Activated T-cell treated with anti-CD3 and anti-CD28 coated beads, Interleukin-2, amount 50 U/mL, for 72 hours (primary cell): ENCODE data around the gene PCDHA8. TPM values are rescaled to one million over a fixed set of nuclear protein-coding genes. Genes with fewer than 3 reads are reported as not detected.
A peak's percentile ranks its signal among the peaks of the same experiment; 100 is the strongest.
"Not testable (repeated sequence)": the region's sequence is repeated elsewhere in the genome, so short reads cannot be mapped to it uniquely, and the experiment has no call there.

ENCODE experiments used
- ATAC-seq, 2 donors: fragments of 150-1000 bp; cut with Tn5 transposase; replicated peaks in 1 of 2; 2 replicates each; pipeline ENCODE4 v1.10.0; 2021; ENCODE audit warnings: moderate library complexity in 2 of 2, mild to moderate bottlenecking in 1 of 2
- DNase-seq, 2 donors: peaks; one replicate each; pipeline ENCODE4 v3.0.0; 2021 to 2022; ENCODE audit warnings: mixed read lengths in 1 of 2
- H3K27ac Mint-ChIP-seq: one replicate; pipeline ENCODE4 v1.8.0; 2022; ENCODE audit warnings: mild to moderate bottlenecking, moderate library complexity, mixed read lengths
- H3K27me3 Mint-ChIP-seq: one replicate; pipeline ENCODE4 v1.8.0; 2022; ENCODE audit warnings: low read depth, mixed read lengths
- H3K36me3 Mint-ChIP-seq, 2 donors: one replicate each; pipeline ENCODE4 v1.8.0; 2022; ENCODE audit warnings: mixed read lengths in 2 of 2, mild to moderate bottlenecking in 1 of 2; ENCODE audit not compliant: insufficient read depth in 2 of 2
- H3K4me1 Mint-ChIP-seq: one replicate; pipeline ENCODE4 v1.8.0; 2022; ENCODE audit warnings: low read depth, mixed read lengths
- H3K4me3 Mint-ChIP-seq, 2 donors: one replicate each; pipeline ENCODE4 v1.8.0; 2022; ENCODE audit warnings: mild to moderate bottlenecking in 2 of 2, mixed read lengths in 2 of 2, moderate library complexity in 2 of 2
- H3K9me3 Mint-ChIP-seq, 2 donors: one replicate each; pipeline ENCODE4 v1.8.0; 2022; ENCODE audit warnings: mixed read lengths in 2 of 2
- total RNA-seq, 2 donors: library from RNA; stranded (reverse); gene quantifications; one replicate each; pipeline ENCODE4 v1.2.3, GENCODE V29; 2022

The PCDHA8 gene
- total RNA-seq, 2 donors from 2014 or later, result not detected

- H3K4me1 Mint-ChIP-seq, result no peaks in the 10 kb centered on the region
- peaks cover 2 to 11% of the 10 kb centered on the region in 2 donors for H3K36me3 Mint-ChIP-seq
- peaks cover 28% of the 10 kb centered on the region for H3K27me3 Mint-ChIP-seq
- no peak for DNase-seq
- H3K27ac Mint-ChIP-seq, result no peak overlapping the region
- H3K9me3 Mint-ChIP-seq, result peaks cover 0 to 2% of the 10 kb centered on the region in 2 donors
- no peak for ATAC-seq
- H3K4me3 Mint-ChIP-seq, result no peak overlapping the region
Observed at GRCh38 chr5:140870221-140871201, 29.5 kb downstream of the PCDHA8 start.

GRCh38 chr5:140875085-140876065 is 34.4 kb downstream of the PCDHA8 start, which contains the start of gene PCDHA12:
PCDHA12 (plus strand) TSS chr5:140875308; CDS start chr5:140875473, 165 bp downstream.
- ATAC-seq, result no peak
- Mint-ChIP-seq H3K4me3 (no peak within 1 kb of the TSS), H3K27me3 (peaks cover 24% of the 10 kb centered on the region), H3K36me3 (peaks cover 10 to 11% of the 10 kb centered on the region in 2 donors), H3K27ac (no peak within 1 kb of the TSS), H3K4me1 (no peaks in the 10 kb centered on the region), H3K9me3 (peaks cover 0 to 9% of the 10 kb centered on the region in 2 donors)
- no peak for DNase-seq

GRCh38 chr5:140876541-140877261 is 35.7 kb downstream of the PCDHA8 start:
- H3K27ac Mint-ChIP-seq, H3K4me3 Mint-ChIP-seq, ATAC-seq, H3K4me1 Mint-ChIP-seq, DNase-seq: not testable (repeated sequence)
- Mint-ChIP-seq H3K27me3 (peaks cover 31% of the 10 kb centered on the region), H3K36me3 (peaks cover 11 to 15% of the 10 kb centered on the region in 2 donors), H3K9me3 (peaks cover 3 to 12% of the 10 kb centered on the region in 2 donors)

- H3K36me3 Mint-ChIP-seq, result peaks cover 9 to 15% of the 10 kb centered on the region in 2 donors
- H3K9me3 Mint-ChIP-seq, result peaks cover 4 to 10% of the 10 kb centered on the region in 2 donors
- peaks cover 32% of the 10 kb centered on the region for H3K27me3 Mint-ChIP-seq
- no peak for DNase-seq
- no peak overlapping the region for H3K4me3 Mint-ChIP-seq
- no peaks in the 10 kb centered on the region for H3K4me1 Mint-ChIP-seq
- no peak overlapping the region for H3K27ac Mint-ChIP-seq
- ATAC-seq, result no peak
Observed at GRCh38 chr5:140877262-140877581, 36.2 kb downstream of the PCDHA8 start.

- Mint-ChIP-seq H3K27ac (peak within 1 kb of the TSS; percentile 39), H3K36me3 (peaks cover 6 to 11% of the 10 kb centered on the region in 2 donors), H3K4me3 (no peak within 1 kb of the TSS), H3K9me3 (peaks cover 4 to 9% of the 10 kb centered on the region in 2 donors), H3K27me3 (peaks cover 14% of the 10 kb centered on the region), H3K4me1 (no peaks in the 10 kb centered on the region)
- ATAC-seq (no peak), DNase-seq (no peak)
Observed at GRCh38 chr5:140881889-140882590, 41.1 kb downstream of the PCDHA8 start, which contains the start of gene PCDHA13. PCDHA13 (plus strand) TSS chr5:140882124; CDS start chr5:140882269, 145 bp downstream.

GRCh38 chr5:140882591-140882899 is 41.6 kb downstream of the PCDHA8 start:
- DNase-seq (no peak), ATAC-seq (no peak)
- H3K9me3 Mint-ChIP-seq, result peaks cover 4 to 9% of the 10 kb centered on the region in 2 donors
- H3K4me3 Mint-ChIP-seq, result no peak overlapping the region
- H3K36me3 Mint-ChIP-seq, result peaks cover 6 to 11% of the 10 kb centered on the region in 2 donors
- peaks cover 14% of the 10 kb centered on the region for H3K27me3 Mint-ChIP-seq
- no peaks in the 10 kb centered on the region for H3K4me1 Mint-ChIP-seq
- H3K27ac Mint-ChIP-seq, result no peak overlapping the region

GRCh38 chr5:140883373-140883772 is 42.4 kb downstream of the PCDHA8 start:
- H3K27me3 Mint-ChIP-seq, result peaks cover 14% of the 10 kb centered on the region
- H3K27ac Mint-ChIP-seq, result no peak overlapping the region
- no peak overlapping the region for H3K4me3 Mint-ChIP-seq
- no peaks in the 10 kb centered on the region for H3K4me1 Mint-ChIP-seq
- peaks cover 6 to 10% of the 10 kb centered on the region in 2 donors for H3K36me3 Mint-ChIP-seq
- DNase-seq (no peak), ATAC-seq (no peak)
- peaks cover 4 to 9% of the 10 kb centered on the region in 2 donors for H3K9me3 Mint-ChIP-seq

GRCh38 chr5:140883927-140884697 is 43.1 kb downstream of the PCDHA8 start:
- no peak overlapping the region for H3K4me3 Mint-ChIP-seq
- no peaks in the 10 kb centered on the region for H3K4me1 Mint-ChIP-seq
- H3K27ac Mint-ChIP-seq, result no peak overlapping the region
- peaks cover 6 to 8% of the 10 kb centered on the region in 2 donors for H3K36me3 Mint-ChIP-seq
- H3K27me3 Mint-ChIP-seq, result peaks cover 14% of the 10 kb centered on the region
- H3K9me3 Mint-ChIP-seq, result peaks cover 4 to 6% of the 10 kb centered on the region in 2 donors
- DNase-seq, result no peak
- ATAC-seq, result no peak

Other genes starting within 250 kb of the PCDHA8 start
- under 1 TPM in 1 of 2 donors, not detected in 1; 0.41 TPM for gene CD14, start 208.0 kb upstream of the PCDHA8 start, total RNA-seq
- 10 to 100 TPM; 31.8 to 35.0 TPM for gene TMCO6, start 201.7 kb upstream of the PCDHA8 start, total RNA-seq
- gene NDUFA2, start 193.6 kb upstream of the PCDHA8 start, total RNA-seq, result 10 to 100 TPM; 43.3 to 51.6 TPM
- 100 to 1,000 TPM; 121 to 129 TPM for gene IK, start 193.4 kb upstream of the PCDHA8 start, total RNA-seq
- 10 to 100 TPM; 24.3 to 30.2 TPM for gene WDR55, start 176.3 kb upstream of the PCDHA8 start, total RNA-seq
- 1 to 10 TPM; 3.7 to 4.6 TPM for gene DND1, start 167.6 kb upstream of the PCDHA8 start, total RNA-seq
- gene HARS1, start 149.8 kb upstream of the PCDHA8 start, total RNA-seq, result 10 to 100 TPM; 78.4 to 85.1 TPM
- gene HARS2, start 149.7 kb upstream of the PCDHA8 start, total RNA-seq, result 10 to 100 TPM; 31.2 to 31.3 TPM
- gene ZMAT2, start 140.7 kb upstream of the PCDHA8 start, total RNA-seq, result 10 to 100 TPM; 44.9 to 53.7 TPM
- not detected for gene PCDHA1, start 55.0 kb upstream of the PCDHA8 start, total RNA-seq
- gene PCDHA2, start 46.3 kb upstream of the PCDHA8 start, total RNA-seq, result not detected
- not detected for gene PCDHA3, start 40.1 kb upstream of the PCDHA8 start, total RNA-seq
- gene PCDHA4, start 34.1 kb upstream of the PCDHA8 start, total RNA-seq, result not detected
- gene PCDHA5, start 19.6 kb upstream of the PCDHA8 start, total RNA-seq, result not detected
- gene PCDHA6, start 13.2 kb upstream of the PCDHA8 start, total RNA-seq, result not detected
- not detected for gene PCDHA7, start 6.9 kb upstream of the PCDHA8 start, total RNA-seq
- not detected for gene PCDHA9, start 7.2 kb downstream of the PCDHA8 start, total RNA-seq
- not detected for gene PCDHA10, start 14.7 kb downstream of the PCDHA8 start, total RNA-seq
- gene PCDHA11, start 27.8 kb downstream of the PCDHA8 start, total RNA-seq, result not detected
- gene PCDHA12, start 34.1 kb downstream of the PCDHA8 start, total RNA-seq, result not detected
- gene PCDHA13, start 40.9 kb downstream of the PCDHA8 start, total RNA-seq, result not detected
- not detected for gene PCDHAC1, start 85.1 kb downstream of the PCDHA8 start, total RNA-seq
- not detected for gene PCDHAC2, start 125.3 kb downstream of the PCDHA8 start, total RNA-seq
- gene PCDHB1, start 210.2 kb downstream of the PCDHA8 start, total RNA-seq, result not detected